GM19099 (cell line): ENCODE measurements around the gene XXYLT1.

Experiments
- POLR2A ChIP-seq: IDR thresholded peaks from 3 replicates; pipeline ENCODE4 v1.6.1; 2011; ENCODE audit warnings: low read depth; ENCODE audit not compliant: insufficient read length; ENCODE audit errors: extremely low read depth

Gene XXYLT1

DNA sequence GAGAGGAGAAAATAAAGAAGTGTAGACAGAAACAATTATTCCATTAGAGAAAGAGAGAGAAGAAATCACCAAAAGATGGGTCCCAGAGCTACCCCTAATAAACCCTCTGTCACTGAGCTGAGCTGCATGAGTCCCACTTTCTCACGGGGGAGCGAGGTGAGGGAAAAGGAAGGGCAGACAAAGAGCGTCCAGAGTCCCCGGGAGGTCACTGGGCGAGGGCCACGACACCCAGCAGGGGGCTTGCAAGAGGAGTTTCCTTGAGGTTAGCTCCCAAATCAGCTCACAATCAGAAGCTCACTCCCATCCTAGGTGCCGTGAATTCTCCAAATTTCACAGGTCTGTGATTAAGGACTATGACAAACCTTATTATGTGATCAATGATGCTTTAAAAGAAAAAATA lies 62.3 kb downstream of the XXYLT1 start:
- no peak for TF ChIP-seq POLR2A

- TF ChIP-seq POLR2A, result no peak
These were observed 62.8 kb downstream of the XXYLT1 start for GRCh38 chr3:195208183-195208582.

- TF ChIP-seq POLR2A, result no peak
These were observed 63.2 kb downstream of the XXYLT1 start for GRCh38 chr3:195207731-195208130.

- TF ChIP-seq POLR2A, result no peak
These were observed 63.9 kb downstream of the XXYLT1 start for GRCh38 chr3:195207056-195207455.

DNA sequence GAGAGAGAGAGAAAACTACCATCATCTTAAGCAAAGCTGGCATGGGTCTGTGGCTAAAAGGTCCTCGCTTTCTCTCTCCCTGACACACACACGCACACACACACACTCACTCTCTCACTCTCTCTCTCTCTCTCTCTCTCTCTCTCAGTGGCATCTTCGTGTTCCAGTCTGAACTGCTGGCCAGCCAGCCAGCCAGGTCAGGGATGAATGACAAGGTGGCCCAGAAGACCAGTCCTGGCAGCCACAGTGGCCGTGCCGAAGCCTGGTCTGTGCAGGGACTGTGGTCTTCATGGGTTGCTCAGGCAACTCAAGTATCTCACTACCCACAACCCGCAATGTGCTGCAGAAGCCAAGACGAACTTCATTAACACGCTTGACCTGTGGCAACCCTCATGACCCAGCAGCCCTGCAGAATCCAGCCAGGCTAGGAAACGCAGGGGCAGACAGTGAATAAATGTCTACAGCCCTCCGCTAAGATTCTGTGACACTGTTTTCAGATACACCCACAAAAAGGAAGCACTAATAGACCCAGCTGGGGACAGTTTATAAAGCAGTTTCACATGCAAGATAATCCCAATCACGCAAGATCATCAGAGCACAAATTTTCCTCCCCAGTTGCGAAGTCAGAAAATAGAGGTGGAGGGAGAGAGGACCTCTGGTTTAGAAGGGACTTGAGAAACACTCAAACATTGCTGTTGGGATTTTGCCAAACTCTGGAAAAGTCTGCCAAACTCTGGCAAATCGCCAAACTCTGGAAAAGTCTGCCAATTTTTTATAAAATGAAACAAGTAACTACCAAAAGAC lies 66.4 kb downstream of the XXYLT1 start:
- TF ChIP-seq POLR2A, result no peak

- no peak for TF ChIP-seq POLR2A
These were observed 67.4 kb downstream of the XXYLT1 start for GRCh38 chr3:195203606-195204005.

GRCh38 chr3:195201295-195201694 lies 69.7 kb downstream of the XXYLT1 start:
- TF ChIP-seq POLR2A, result no peak

DNA sequence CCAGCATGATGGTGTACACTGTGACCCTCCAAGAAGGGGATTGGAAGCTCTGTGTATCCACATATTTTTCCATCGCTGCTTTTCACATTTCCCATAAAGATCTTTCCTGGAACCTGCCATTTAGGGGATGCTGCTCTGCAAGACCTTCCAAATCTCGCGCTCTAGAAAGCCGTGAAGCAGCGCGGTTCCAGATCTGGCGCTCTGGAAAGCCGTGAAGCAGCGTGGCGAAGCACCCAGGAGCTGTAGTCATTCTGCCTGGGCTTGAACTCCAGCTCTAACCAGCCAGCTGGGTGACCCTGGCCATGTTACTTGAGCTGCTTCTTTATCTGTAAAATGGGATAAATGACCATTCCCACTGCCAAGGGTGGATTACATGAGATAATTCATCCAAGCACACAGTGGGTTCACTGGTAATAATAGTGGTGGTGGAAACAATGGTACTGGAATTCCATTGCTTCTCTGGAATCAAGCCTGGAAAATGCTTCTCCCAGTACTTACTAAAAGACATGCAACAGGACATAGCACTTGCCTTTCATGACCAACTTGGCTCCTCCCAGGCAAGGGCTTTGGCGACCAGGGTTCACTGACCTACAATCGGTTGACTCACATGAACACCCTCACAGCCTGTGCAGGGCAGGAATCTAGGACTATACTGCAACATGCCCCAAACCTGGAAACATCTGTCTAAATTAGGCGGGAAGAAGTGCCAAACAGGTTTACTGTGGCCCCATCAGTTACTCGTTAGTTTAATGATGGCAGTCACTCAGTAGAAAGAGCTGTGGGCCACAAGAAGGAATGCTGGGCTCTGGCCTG lies 70.7 kb downstream of the XXYLT1 start:
- no peak for TF ChIP-seq POLR2A

GRCh38 chr3:195198426-195199346 lies 72.3 kb downstream of the XXYLT1 start:
- no peak for TF ChIP-seq POLR2A

GRCh38 chr3:195197765-195198425 lies 73.1 kb downstream of the XXYLT1 start:
- TF ChIP-seq POLR2A, result no peak

GRCh38 chr3:195196266-195196665 lies 74.7 kb downstream of the XXYLT1 start:
- no peak for TF ChIP-seq POLR2A

DNA sequence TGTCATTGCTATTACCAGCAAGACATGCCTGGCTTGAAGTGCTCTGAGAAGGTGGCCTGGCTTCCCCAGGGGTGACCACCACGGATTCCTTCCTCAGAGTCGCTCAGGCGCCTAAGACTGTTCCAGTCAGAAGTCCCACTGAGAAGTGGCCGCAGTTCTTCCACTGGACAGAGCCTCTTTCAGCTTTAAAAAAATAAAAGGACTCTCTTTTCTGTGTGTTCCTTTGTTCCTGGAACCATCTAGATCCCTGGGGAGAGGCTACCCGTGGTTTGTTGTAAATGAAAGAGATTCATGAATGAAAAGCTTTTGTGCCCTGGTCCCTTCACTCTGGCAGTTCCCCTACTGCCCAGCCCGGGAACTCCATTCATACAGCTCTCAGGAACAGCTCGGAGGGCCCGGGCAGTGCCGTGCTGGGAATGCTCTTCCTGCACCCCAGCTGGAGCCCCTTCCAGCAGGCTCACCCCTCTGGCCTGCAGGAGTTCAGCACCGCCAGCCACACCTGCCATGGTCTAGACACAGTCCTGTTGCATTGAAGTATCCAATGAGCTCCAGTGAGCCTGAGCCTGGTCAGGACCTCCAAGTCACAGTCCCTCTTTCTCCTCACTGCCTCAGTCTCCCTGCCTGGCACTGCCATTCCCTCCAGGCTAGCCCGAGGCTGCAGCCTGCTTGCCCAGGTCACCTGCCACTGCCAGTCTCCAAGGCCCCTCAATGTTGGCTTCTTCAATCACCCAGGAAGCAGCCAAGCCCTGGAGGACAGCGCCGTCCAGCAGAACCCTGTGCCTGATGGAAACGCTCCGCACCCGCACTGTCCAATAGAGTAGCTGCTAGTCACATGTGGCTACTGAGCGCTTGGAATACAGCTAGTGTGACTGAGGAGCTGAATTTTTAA lies 75.4 kb downstream of the XXYLT1 start:
- no peak for TF ChIP-seq POLR2A

GRCh38 chr3:195194559-195195206 lies 76.3 kb downstream of the XXYLT1 start:
- TF ChIP-seq POLR2A, result no peak
